Suprapubic skin (tissue), 3 donors: ENCODE measurements around the gene FARS2.

ENCODE experiments used
- CTCF ChIP-seq, 2 donors: fragments of 200-600 bp in 1 of 2; fragments of 450-650 bp in 1 of 2; sonication (generic) in 1 of 2; IDR thresholded peaks; one replicate each; pipeline ENCODE4 v1.5.1; 2016 to 2019; ENCODE audit warnings: antibody characterized with exemption in 2 of 2, mild to moderate bottlenecking in 1 of 2, moderate library complexity in 1 of 2
- POLR2AphosphoS5 ChIP-seq, 3 donors: sonication (generic); formaldehyde crosslinking; IDR thresholded peaks; one replicate each; pipeline ENCODE4 v1.6.1; 2017; ENCODE audit warnings: antibody characterized with exemption in 3 of 3

- TF ChIP-seq CTCF (IDR thresholded peaks at IDR 0.05) (no peak), POLR2AphosphoS5 (IDR thresholded peaks at IDR 0.05) (no peak)
These were observed 525.8 kb downstream of the FARS2 start for GRCh38 chr6:5786969-5787720.
